CD4-positive, alpha-beta memory T cell (primary cell): Measurements from ENCODE around the gene ATIC. TPM values are rescaled to one million over a fixed set of nuclear protein-coding genes. Genes with fewer than 3 reads are reported as not detected.

Experiments used
- CTCF ChIA-PET: fragments of 350-600 bp; sonication (Branson Sonifier 250); formaldehyde crosslinking; loops from one replicate; lab custom pipeline; 2021; ENCODE audit warnings: inconsistent platforms; ENCODE audit not compliant: partially characterized antibody; lab: Charles Lee
- POLR2A ChIA-PET: fragments of 350-600 bp; sonication (Branson Sonifier 250); formaldehyde crosslinking; loops from one replicate; lab custom pipeline; 2021; ENCODE audit not compliant: partially characterized antibody; lab: Charles Lee
- DNase-seq, 5 donors: peaks; one replicate each; pipeline versions ENCODE4 v3.0.0 to v3.0.0-alpha.2; 2020 to 2022; ENCODE audit warnings: mixed read lengths in 1 of 5
- H3K27ac ChIP-seq: one replicate; pipeline ENCODE4 v1.7.0; 2013; ENCODE audit warnings: low read depth, low read length
- H3K27me3 ChIP-seq: 2 replicates; pipeline ENCODE4 v1.7.0; 2013; ENCODE audit warnings: mild to moderate bottlenecking, low read length, moderate library complexity; ENCODE audit not compliant: insufficient read depth
- H3K36me3 ChIP-seq: 2 replicates; pipeline ENCODE4 v1.7.0; 2013; ENCODE audit warnings: mild to moderate bottlenecking, low read length, moderate library complexity; ENCODE audit not compliant: insufficient read depth
- H3K4me1 ChIP-seq: 2 replicates; pipeline ENCODE4 v1.7.0; 2013; ENCODE audit warnings: mild to moderate bottlenecking, low read length, moderate library complexity; ENCODE audit not compliant: insufficient read depth
- H3K4me3 ChIP-seq, 2 donors: one replicate each; pipeline ENCODE4 v1.7.0; 2013; ENCODE audit warnings: low read length in 2 of 2, mild to moderate bottlenecking in 1 of 2
- H3K9me3 ChIP-seq, 2 donors: one replicate each; pipeline ENCODE4 v1.7.0; 2013; ENCODE audit warnings: low read length in 2 of 2, control low read depth in 1 of 2; ENCODE audit not compliant: control insufficient read depth in 1 of 2
- H3K27ac Mint-ChIP-seq, 7 donors: one replicate each; pipeline ENCODE4 v1.8.0; 2020 to 2021; ENCODE audit warnings: mixed read lengths in 7 of 7, mild to moderate bottlenecking in 6 of 7, inconsistent platforms in 3 of 7, moderate library complexity in 3 of 7
- H3K27me3 Mint-ChIP-seq, 2 donors: one replicate each; pipeline ENCODE4 v1.8.0; 2020 to 2021; ENCODE audit warnings: mixed read lengths in 2 of 2
- H3K36me3 Mint-ChIP-seq, 2 donors: one replicate each; pipeline ENCODE4 v1.8.0; 2020 to 2021; ENCODE audit warnings: mixed read lengths in 2 of 2, inconsistent platforms in 1 of 2, mild to moderate bottlenecking in 1 of 2
- H3K4me1 Mint-ChIP-seq, 4 donors: one replicate each; pipeline ENCODE4 v1.8.0; 2020 to 2021; ENCODE audit warnings: mixed read lengths in 4 of 4, mild to moderate bottlenecking in 1 of 4
- H3K4me3 Mint-ChIP-seq, 8 donors: one replicate each; pipeline ENCODE4 v1.8.0; 2020 to 2021; ENCODE audit warnings: mixed read lengths in 8 of 8, mild to moderate bottlenecking in 7 of 8, moderate library complexity in 6 of 8, inconsistent platforms in 3 of 8
- H3K9me3 Mint-ChIP-seq, 8 donors: one replicate each; pipeline ENCODE4 v1.8.0; 2020 to 2021; ENCODE audit warnings: mixed read lengths in 8 of 8, mild to moderate bottlenecking in 5 of 8, inconsistent platforms in 3 of 8, moderate library complexity in 1 of 8
- intact Hi-C: fragments of 100-400 bp; cut with micrococcal nuclease; formaldehyde crosslinking; loops from one replicate; pipeline ENCODE4 v1.15.1; 2023
- polyA plus RNA-seq, 2 donors: library from polyadenylated mRNA; unstranded; fragments of 300-500 nt; fragmentation: Illumina TruSeq; gene quantifications; one replicate each; pipeline ENCODE4 v1.2.3, GENCODE V29; 2021
- total RNA-seq, 2 experiments: library from RNA; stranded (reverse); gene quantifications; one replicate each; pipeline ENCODE4 v1.2.3, GENCODE V29; 2021

ATIC gene
- total and polyA plus RNA-seq, 4 experiments from 2014 or later = 85.1 to 187 (median 125) TPM

- intact Hi-C loops = no loop called here
- Histone ChIP-seq H3K36me3 (peaks cover 36% of the 10 kb centered on the region), H3K27me3 (no peaks in the 10 kb centered on the region), H3K27ac (no peak overlapping the region), H3K4me1 (no peaks in the 10 kb centered on the region), H3K9me3 (no peaks in the 10 kb centered on the region), H3K4me3 (no peak overlapping the region)
- POLR2A ChIA-PET = interaction anchor here (2.1 kb wide), 1 partner anchor 13 kb away, joined by 9 read pairs; the partner anchor contains the start of gene ATIC
- CTCF ChIA-PET = no interaction called here
- Mint-ChIP-seq H3K27ac (peak overlapping the region in 1 of 7 donors; percentile 43), H3K4me3 (no peak overlapping the region), H3K9me3 (peaks cover 0 to 2% (median 0%) of the 10 kb centered on the region in 8 donors), H3K27me3 (no peaks in the 10 kb centered on the region), H3K4me1 (peaks cover 19 to 36% (median 32%) of the 10 kb centered on the region in 4 donors), H3K36me3 (peaks cover 49 to 70% of the 10 kb centered on the region in 2 donors)
- DNase-seq = no peak
Observed at GRCh38 chr2:215324811-215325210, 13.0 kb downstream of the ATIC start.

- Mint-ChIP-seq H3K27me3 (no peaks in the 10 kb centered on the region), H3K36me3 (peaks cover 55 to 78% of the 10 kb centered on the region in 2 donors), H3K4me1 (peaks cover 12 to 42% (median 28%) of the 10 kb centered on the region in 4 donors), H3K9me3 (peaks cover 0 to 2% (median 0%) of the 10 kb centered on the region in 8 donors), H3K27ac (no peak overlapping the region), H3K4me3 (no peak overlapping the region)
- Histone ChIP-seq H3K36me3 (peaks cover 39% of the 10 kb centered on the region), H3K9me3 (no peaks in the 10 kb centered on the region), H3K27me3 (no peaks in the 10 kb centered on the region), H3K4me3 (no peak overlapping the region), H3K27ac (no peak overlapping the region), H3K4me1 (no peaks in the 10 kb centered on the region)
- ChIA-PET POLR2A (no interaction called here), CTCF (no interaction called here)
- intact Hi-C loops = no loop called here
- DNase-seq = no peak
Observed at GRCh38 chr2:215328066-215328465, 16.2 kb downstream of the ATIC start.

- H3K27me3 Mint-ChIP-seq = no peaks in the 10 kb centered on the region
- no peak for DNase-seq
- H3K4me3 ChIP-seq = no peak overlapping the region
- H3K27ac Mint-ChIP-seq = peak overlapping the region in 1 of 7 donors; percentile 37
- no peaks in the 10 kb centered on the region for H3K27me3 ChIP-seq
- H3K36me3 ChIP-seq = peaks cover 40% of the 10 kb centered on the region
- H3K4me1 ChIP-seq = no peaks in the 10 kb centered on the region
- peaks cover 60 to 72% of the 10 kb centered on the region in 2 donors for H3K36me3 Mint-ChIP-seq
- H3K4me1 Mint-ChIP-seq = peaks cover 6 to 17% (median 11%) of the 10 kb centered on the region in 4 donors
- H3K4me3 Mint-ChIP-seq = no peak overlapping the region
- intact Hi-C loops = no loop called here
- no peak overlapping the region for H3K27ac ChIP-seq
- POLR2A ChIA-PET = no interaction called here
- peaks cover 0 to 2% (median 0%) of the 10 kb centered on the region in 8 donors for H3K9me3 Mint-ChIP-seq
- no peaks in the 10 kb centered on the region for H3K9me3 ChIP-seq
- CTCF ChIA-PET = no interaction called here
Observed at GRCh38 chr2:215332872-215333595, 21.2 kb downstream of the ATIC start.

- Histone ChIP-seq H3K4me1 (no peaks in the 10 kb centered on the region), H3K36me3 (peaks cover 50% of the 10 kb centered on the region), H3K9me3 (no peaks in the 10 kb centered on the region), H3K4me3 (no peak overlapping the region), H3K27me3 (no peaks in the 10 kb centered on the region), H3K27ac (no peak overlapping the region)
- Mint-ChIP-seq H3K4me3 (no peak overlapping the region), H3K27ac (no peak overlapping the region), H3K4me1 (peaks cover 0 to 7% (median 1%) of the 10 kb centered on the region in 4 donors), H3K27me3 (no peaks in the 10 kb centered on the region), H3K9me3 (no peaks in the 10 kb centered on the region), H3K36me3 (peaks cover 68 to 80% of the 10 kb centered on the region in 2 donors)
- POLR2A ChIA-PET = no interaction called here
- CTCF ChIA-PET = no interaction called here
- DNase-seq = no peak
- intact Hi-C loops = no loop called here
Observed at GRCh38 chr2:215338883-215339679, 27.2 kb downstream of the ATIC start.

GRCh38 chr2:215347878-215348277 lies 36.0 kb downstream of the ATIC start:
- Mint-ChIP-seq H3K27me3 (no peaks in the 10 kb centered on the region), H3K36me3 (peaks cover 70 to 77% of the 10 kb centered on the region in 2 donors), H3K9me3 (no peaks in the 10 kb centered on the region), H3K27ac (no peak overlapping the region), H3K4me1 (no peaks in the 10 kb centered on the region), H3K4me3 (no peak overlapping the region)
- no peaks in the 10 kb centered on the region for H3K4me1 ChIP-seq
- H3K36me3 ChIP-seq = peaks cover 25% of the 10 kb centered on the region
- intact Hi-C loops = no loop called here
- H3K27me3 ChIP-seq = no peaks in the 10 kb centered on the region
- H3K27ac ChIP-seq = no peak overlapping the region
- no peaks in the 10 kb centered on the region for H3K9me3 ChIP-seq
- DNase-seq = no peak
- ChIA-PET CTCF (no interaction called here), POLR2A (no interaction called here)
- no peak overlapping the region for H3K4me3 ChIP-seq

- no peak overlapping the region for H3K27ac Mint-ChIP-seq
- H3K9me3 Mint-ChIP-seq = no peaks in the 10 kb centered on the region
- ChIA-PET CTCF (no interaction called here), POLR2A (no interaction called here)
- intact Hi-C loops = no loop called here
- H3K27me3 Mint-ChIP-seq = no peaks in the 10 kb centered on the region
- H3K4me3 Mint-ChIP-seq = no peak overlapping the region
- Histone ChIP-seq H3K4me3 (no peak overlapping the region), H3K36me3 (peaks cover 5% of the 10 kb centered on the region), H3K27ac (no peak overlapping the region), H3K9me3 (no peaks in the 10 kb centered on the region), H3K27me3 (no peaks in the 10 kb centered on the region), H3K4me1 (no peaks in the 10 kb centered on the region)
- H3K36me3 Mint-ChIP-seq = peaks cover 44 to 53% of the 10 kb centered on the region in 2 donors
- H3K4me1 Mint-ChIP-seq = peaks cover 0 to 4% (median 0%) of the 10 kb centered on the region in 4 donors
- no peak for DNase-seq
Observed at GRCh38 chr2:215352602-215353001, 40.7 kb downstream of the ATIC start.
